Heart left ventricle (tissue), 16 donors: ENCODE measurements around the gene HAGHL. TPM values are rescaled to one million over a fixed set of nuclear protein-coding genes. Genes with fewer than 3 reads are reported as not detected.
"Not testable (repeated sequence)": the region's sequence is repeated elsewhere in the genome, so short reads cannot be mapped to it uniquely, and the experiment has no call there.

ENCODE experiments used
- ATAC-seq, 4 donors: fragments of 200-7000 bp; cut with Tn5 transposase; one replicate each; pipeline ENCODE4 v1.9.1; 2020 to 2022; ENCODE audit warnings: moderate library complexity in 4 of 4, mild to moderate bottlenecking in 3 of 4, moderate number of reproducible peaks in 1 of 4
- DNase-seq, 5 donors: peaks; one replicate each; pipeline ENCODE4 v3.0.0-alpha.2; 2020
- H3K27ac ChIP-seq, 12 donors: fragments of 200-600 bp; sonication (generic) in 4 of 12; one replicate each; pipeline versions ENCODE4 v1.5.0 to v1.8.0; 2016 to 2022; ENCODE audit warnings: mild to moderate bottlenecking in 2 of 12
- H3K27me3 ChIP-seq, 9 donors: fragments of 200-600 bp; sonication (generic) in 2 of 9; one replicate each; pipeline versions ENCODE4 v1.5.1 to v1.8.0; 2016 to 2022; ENCODE audit warnings: mild to moderate bottlenecking in 3 of 9
- H3K36me3 ChIP-seq, 9 donors: fragments of 200-600 bp; sonication (generic) in 2 of 9; one replicate each; pipeline versions ENCODE4 v1.5.0 to v1.8.0; 2018 to 2022; ENCODE audit warnings: mild to moderate bottlenecking in 2 of 9
- H3K4me1 ChIP-seq, 12 donors: fragments of 200-600 bp; sonication (generic) in 4 of 12; one replicate each; pipeline versions ENCODE4 v1.5.0 to v1.8.0; 2016 to 2022; ENCODE audit warnings: mild to moderate bottlenecking in 3 of 12
- H3K4me3 ChIP-seq, 12 donors: fragments of 200-600 bp; sonication (generic) in 4 of 12; one replicate each; pipeline versions ENCODE4 v1.5.0 to v1.8.0; 2017 to 2022; ENCODE audit warnings: mild to moderate bottlenecking in 9 of 12, moderate library complexity in 4 of 12
- H3K9me3 ChIP-seq, 12 donors: fragments of 200-600 bp; sonication (generic) in 4 of 12; one replicate each; pipeline versions ENCODE4 v1.5.0 to v1.8.0; 2016 to 2022; ENCODE audit warnings: mild to moderate bottlenecking in 1 of 12
- POLR2A ChIP-seq, 2 donors: fragments of 450-650 bp; IDR thresholded peaks; one replicate each; pipeline ENCODE4 v1.6.1; 2017; ENCODE audit warnings: antibody characterized with exemption in 2 of 2, mild to moderate bottlenecking in 2 of 2, moderate library complexity in 2 of 2
- WGBS, 4 donors: extraction: QIAGEN DNeasy Blood & Tissue Kit in 2 of 4; methylation state at CpG; one replicate each; pipeline versions ENCODE4 v1.1.5 to v1.1.7; 2013 to 2018; 5-methylcytosine and 5-hydroxymethylcytosine counted together
- intact Hi-C, 10 donors: fragments of 100-400 bp; cut with DNase I; formaldehyde crosslinking; loops; one replicate each; pipeline versions ENCODE4 v1.11.1 to v1.14.2; 2022
- polyA plus RNA-seq, 2 donors: library from polyadenylated mRNA; stranded (reverse); fragments of 200-250 nt; gene quantifications; one replicate each; pipeline ENCODE4 v1.2.3, GENCODE V29; 2013
- total RNA-seq, 9 donors: library from RNA; depleted of rRNA in 2 of 9; stranded (reverse); fragments of >200 nt in 2 of 9; fragmentation: NEBNext Ultra II Directional in 3 of 9; extraction: Animal tissue kit (Norgen Biotek cat#: 25700) in 3 of 9; gene quantifications; one replicate each; pipeline versions ENCODE4 v1.1.0 to v1.2.4, GENCODE V29; 2016 to 2023
- TF ChIP-seq, protein P1 (sequence below), 12 donors: fragments of 200-600 bp; sonication (generic) in 4 of 12; IDR thresholded peaks; one replicate each; pipeline versions ENCODE4 v1.5.0 to v1.8.0; 2018 to 2022; ENCODE audit warnings: antibody characterized with exemption in 12 of 12, mild to moderate bottlenecking in 5 of 12
- donor health status: ischemic (EF 13 %, LVEDD 7.1; RV severe dilation, severe dysfunction).
- donor health status: healthy with polysubstance abuse.
- donor health status: DM: no; HTN: yes; CAD: no.
- donor health status: DM: no; HTN: no; CAD: no.
- donor health status: ischemic (EF 25% LVEDD 6.9; RV normal size, moderate dysfunction).
- donor health status: ischemic (EF 25% LVEDD 5.7; RV mildly dilated, moderate dysfunction).
- donor health status: healthy.
- donor health status: DM: yes; HTN: yes; CAD: no.
- donor health status: ischemic (EF 35%, LVEDD 5.7; RV mildly dilated, moderate dysfunction).
- donor health status: nonischemic (EF 11% LVEDD 7.7; RV severe dilation, severe dysfunction).
- donor health status: DM: yes; HTN: yes; CAD: no.
- donor health status: PGD.
- donor health status: ischemic (EF 29% LVEDD 5.4; RV normal size, mild dysfunction).
- donor health status: nonischemic (EF 23%, LVEDD 6.1; RV moderate dilation, normal function).

HAGHL gene
- total and polyA plus RNA-seq, 11 donors, result 5.0 to 44.2 (median 11.9) TPM

DNA sequence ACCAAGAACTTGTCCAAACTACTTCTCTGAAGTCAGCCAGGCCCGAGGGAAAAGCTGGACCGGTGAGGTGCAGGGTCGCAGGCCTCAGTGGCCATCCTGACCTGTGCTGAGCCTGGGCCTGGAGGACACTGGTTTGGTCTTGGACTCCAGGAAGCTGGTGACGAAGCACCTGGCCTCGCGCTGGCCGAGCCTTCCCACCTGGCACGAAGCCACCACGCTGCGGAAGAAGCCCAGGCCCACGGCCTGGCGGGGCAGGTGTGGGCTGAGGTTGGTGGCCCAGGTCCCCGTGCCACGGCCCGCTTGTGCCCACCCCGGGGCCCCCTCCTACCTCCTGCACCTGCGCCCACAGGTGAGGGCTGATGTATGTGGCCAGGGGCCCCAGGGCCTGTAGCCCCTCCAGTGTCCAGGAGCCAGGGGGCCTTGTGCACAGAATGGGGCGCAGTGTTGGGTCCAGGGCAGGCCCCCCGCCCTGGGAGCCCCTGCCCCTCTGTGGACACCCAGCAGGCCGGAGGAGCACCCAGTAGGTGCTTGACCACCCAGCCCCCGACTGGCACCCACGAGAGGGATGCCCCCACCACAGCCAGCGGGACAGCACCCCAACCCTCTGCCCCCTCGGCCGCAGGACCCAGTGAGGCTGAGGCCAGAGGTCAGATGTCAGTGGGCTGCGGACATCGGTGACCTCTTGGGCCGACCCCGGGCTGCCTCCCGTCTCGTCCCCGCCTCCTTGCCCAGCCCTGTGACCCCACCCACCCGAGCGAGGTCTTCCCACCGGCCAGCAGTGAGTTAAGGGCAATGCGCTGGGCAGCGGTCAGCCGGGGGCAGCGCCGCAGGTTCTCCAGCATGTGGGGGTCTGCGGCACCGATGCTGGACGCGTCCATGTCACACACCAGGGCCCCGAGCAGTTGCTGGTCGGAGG is 47.4 kb downstream of the HAGHL start:
- no peak overlapping the region for H3K27ac ChIP-seq
- no peaks in the 10 kb centered on the region for H3K36me3 ChIP-seq
- H3K27me3 ChIP-seq, result peaks cover 0 to 25% (median 3%) of the 10 kb centered on the region in 9 donors
- TF ChIP-seq POLR2A (IDR thresholded peaks at IDR 0.05), result no peak
- TF ChIP-seq, protein P1, sequence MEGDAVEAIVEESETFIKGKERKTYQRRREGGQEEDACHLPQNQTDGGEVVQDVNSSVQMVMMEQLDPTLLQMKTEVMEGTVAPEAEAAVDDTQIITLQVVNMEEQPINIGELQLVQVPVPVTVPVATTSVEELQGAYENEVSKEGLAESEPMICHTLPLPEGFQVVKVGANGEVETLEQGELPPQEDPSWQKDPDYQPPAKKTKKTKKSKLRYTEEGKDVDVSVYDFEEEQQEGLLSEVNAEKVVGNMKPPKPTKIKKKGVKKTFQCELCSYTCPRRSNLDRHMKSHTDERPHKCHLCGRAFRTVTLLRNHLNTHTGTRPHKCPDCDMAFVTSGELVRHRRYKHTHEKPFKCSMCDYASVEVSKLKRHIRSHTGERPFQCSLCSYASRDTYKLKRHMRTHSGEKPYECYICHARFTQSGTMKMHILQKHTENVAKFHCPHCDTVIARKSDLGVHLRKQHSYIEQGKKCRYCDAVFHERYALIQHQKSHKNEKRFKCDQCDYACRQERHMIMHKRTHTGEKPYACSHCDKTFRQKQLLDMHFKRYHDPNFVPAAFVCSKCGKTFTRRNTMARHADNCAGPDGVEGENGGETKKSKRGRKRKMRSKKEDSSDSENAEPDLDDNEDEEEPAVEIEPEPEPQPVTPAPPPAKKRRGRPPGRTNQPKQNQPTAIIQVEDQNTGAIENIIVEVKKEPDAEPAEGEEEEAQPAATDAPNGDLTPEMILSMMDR (IDR thresholded peaks at IDR 0.05), result no peak
- WGBS, 4 donors, result 81 to 86% (median 83%) methylated on average over 18 to 46 of the region's 46 CpGs
- intact Hi-C loops, result no loop called here
- no peaks in the 10 kb centered on the region for H3K9me3 ChIP-seq
- ATAC-seq, result no peak
- no peak for DNase-seq
- H3K4me3 ChIP-seq, result no peak overlapping the region
- H3K4me1 ChIP-seq, result no peaks in the 10 kb centered on the region

DNA sequence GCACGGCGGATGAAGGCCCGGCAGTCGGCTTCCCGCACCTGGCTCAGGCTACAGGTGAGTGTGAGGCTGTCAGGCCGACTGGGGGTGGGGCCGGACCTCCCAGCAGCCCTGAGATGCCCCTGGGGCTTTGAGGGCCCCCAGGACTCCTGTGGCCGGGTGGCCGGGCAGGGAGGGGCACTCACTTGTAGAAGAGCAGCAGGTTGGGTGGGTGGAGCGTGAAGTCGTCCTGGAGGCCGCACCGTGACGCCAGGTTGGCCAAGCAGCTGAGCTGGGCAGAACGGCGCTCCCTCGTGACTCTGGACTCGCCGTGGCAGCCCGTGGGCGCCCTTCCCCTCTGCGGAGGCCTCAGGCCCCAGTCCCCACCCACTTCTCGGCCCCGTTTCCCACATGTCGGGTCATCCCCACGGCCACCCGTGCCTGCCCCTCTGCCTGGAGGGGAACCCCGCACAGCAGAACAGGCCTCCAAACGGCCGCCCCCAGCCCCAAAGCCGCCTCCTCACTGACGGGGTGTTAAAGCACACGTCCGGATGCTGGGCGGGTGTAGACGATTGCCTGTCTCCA is 48.4 kb downstream of the HAGHL start:
- Histone ChIP-seq H3K36me3 (no peaks in the 10 kb centered on the region), H3K4me1 (no peaks in the 10 kb centered on the region), H3K27ac (no peak overlapping the region), H3K4me3 (no peak overlapping the region), H3K9me3 (no peaks in the 10 kb centered on the region), H3K27me3 (peaks cover 3 to 35% (median 8%) of the 10 kb centered on the region in 9 donors)
- no peak for TF ChIP-seq POLR2A (IDR thresholded peaks at IDR 0.05)
- TF ChIP-seq, protein P1 (IDR thresholded peaks at IDR 0.05), result no peak
- intact Hi-C loops, result no loop called here
- 78 to 87% (median 80%) methylated on average over 34 to 36 of the region's 36 CpGs for WGBS, 4 donors
- DNase-seq, result no peak
- no peak for ATAC-seq

DNA sequence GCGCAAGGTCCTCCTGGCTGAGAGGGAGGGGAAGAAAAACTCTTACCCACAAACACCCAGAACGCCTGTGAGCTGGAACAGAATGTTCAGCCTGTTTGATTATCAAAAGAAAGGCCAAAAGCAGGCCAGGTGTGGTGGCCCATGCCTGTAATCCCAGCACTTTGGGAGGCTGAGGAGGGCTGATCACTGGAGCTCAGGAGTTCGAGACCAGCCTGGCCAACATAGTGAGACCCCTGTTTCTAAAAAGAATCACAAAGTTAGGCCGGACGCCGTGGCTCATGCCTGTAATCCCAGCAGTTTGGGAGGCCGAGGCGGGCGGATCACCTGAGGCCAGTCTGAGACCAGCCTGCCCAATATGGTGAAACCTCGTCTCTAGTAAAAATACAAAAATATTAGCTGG is 49.4 kb downstream of the HAGHL start:
- H3K4me1 ChIP-seq, H3K9me3 ChIP-seq, ATAC-seq, H3K4me3 ChIP-seq, H3K27ac ChIP-seq, intact Hi-C loops, H3K36me3 ChIP-seq, DNase-seq: not testable (repeated sequence)
- H3K27me3 ChIP-seq, result peaks cover 3 to 40% (median 8%) of the 10 kb centered on the region in 9 donors
- WGBS, 4 donors, result 90 to 92% (median 91%) methylated on average over 10 of the region's 10 CpGs

DNA sequence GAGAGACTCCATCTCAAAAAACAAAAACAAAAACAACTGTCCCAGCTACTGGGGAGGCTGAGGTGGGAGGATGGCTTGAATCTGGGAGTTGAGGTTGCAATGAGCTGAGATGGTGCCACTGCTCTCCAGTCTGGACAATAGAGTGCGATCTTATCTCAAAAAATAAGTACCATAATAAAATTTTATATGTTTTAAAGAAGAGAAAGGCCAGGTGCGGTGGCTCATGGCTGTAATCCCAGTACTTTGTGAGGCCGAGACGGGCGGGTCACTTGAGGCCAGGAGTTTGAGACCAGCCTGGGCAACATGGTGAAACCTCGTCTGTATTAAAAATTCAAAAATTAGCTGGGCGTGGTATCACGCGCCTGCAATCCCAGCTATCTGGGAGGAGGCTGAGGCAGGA is 49.9 kb downstream of the HAGHL start:
- Histone ChIP-seq H3K27me3 (peaks cover 3 to 45% (median 11%) of the 10 kb centered on the region in 9 donors), H3K9me3 (no peaks in the 10 kb centered on the region), H3K4me3 (no peak overlapping the region), H3K4me1 (no peaks in the 10 kb centered on the region), H3K36me3 (no peaks in the 10 kb centered on the region), H3K27ac (no peak overlapping the region)
- TF ChIP-seq, protein P1 (IDR thresholded peaks at IDR 0.05), result no peak
- TF ChIP-seq POLR2A (IDR thresholded peaks at IDR 0.05), result no peak
- 89 to 93% (median 90%) methylated on average over 9 of the region's 9 CpGs for WGBS, 4 donors
- ATAC-seq, result no peak
- intact Hi-C loops, result no loop called here
- no peak for DNase-seq
